BJ (cell line): ENCODE measurements around the gene CCDC187. TPM values are rescaled to one million over a fixed set of nuclear protein-coding genes. Genes with fewer than 3 reads are reported as not detected.

ENCODE experiments used
- CTCF ChIA-PET: fragments of 350-600 bp; formaldehyde crosslinking; extraction: SDS; loops from one replicate; lab custom pipeline; 2021; ENCODE audit warnings: antibody characterized with exemption, inconsistent platforms; lab: Yijun Ruan, JAX
- POLR2A ChIA-PET: fragments of 300-600 bp; sonication (Branson Sonifier 250); formaldehyde crosslinking; extraction: SDS; loops from one replicate; lab custom pipeline; 2021; ENCODE audit warnings: antibody characterized with exemption; lab: Charles Lee
- DNase-seq: peaks from one replicate; pipeline ENCODE4 v3.0.0-alpha.2; 2011; ENCODE audit warnings: low read depth
- H3K27me3 ChIP-seq: 2 replicates; pipeline ENCODE4 v1.6.0; 2011; ENCODE audit warnings: low read length; ENCODE audit not compliant: control insufficient read depth, insufficient read depth
- H3K36me3 ChIP-seq: 2 replicates; pipeline ENCODE4 v1.5.1; 2011; ENCODE audit warnings: low read length; ENCODE audit not compliant: control insufficient read depth, insufficient read depth
- H3K4me3 ChIP-seq: 2 replicates; pipeline ENCODE4 v1.5.1; 2011; ENCODE audit warnings: low read depth, mild to moderate bottlenecking, control low read depth, low read length
- CTCF ChIP-seq: IDR thresholded peaks from 2 replicates; pipeline ENCODE4 v1.5.1; 2011; ENCODE audit warnings: low read depth, mild to moderate bottlenecking, control low read depth, inconsistent platforms, low read length, moderate library complexity; ENCODE audit not compliant: insufficient read depth
- polyA plus RNA-seq: library from polyadenylated mRNA; depleted of rRNA; stranded (reverse); fragments of >200 nt; gene quantifications from 2 replicates; pipeline ENCODE4 v1.2.3, GENCODE V29; 2011

The CCDC187 gene
- polyA plus RNA-seq, 1 experiment = not detected

- no peaks in the 10 kb centered on the region for H3K36me3 ChIP-seq
- H3K4me3 ChIP-seq = no peak overlapping the region
- DNase-seq = no peak
- POLR2A ChIA-PET = no interaction called here
- CTCF ChIA-PET = no interaction called here
- H3K27me3 ChIP-seq = peaks cover 30% of the 10 kb centered on the region
- TF ChIP-seq CTCF = no peak
Observed at GRCh38 chr9:136252846-136253245, 51.0 kb downstream of the CCDC187 start.

DNA sequence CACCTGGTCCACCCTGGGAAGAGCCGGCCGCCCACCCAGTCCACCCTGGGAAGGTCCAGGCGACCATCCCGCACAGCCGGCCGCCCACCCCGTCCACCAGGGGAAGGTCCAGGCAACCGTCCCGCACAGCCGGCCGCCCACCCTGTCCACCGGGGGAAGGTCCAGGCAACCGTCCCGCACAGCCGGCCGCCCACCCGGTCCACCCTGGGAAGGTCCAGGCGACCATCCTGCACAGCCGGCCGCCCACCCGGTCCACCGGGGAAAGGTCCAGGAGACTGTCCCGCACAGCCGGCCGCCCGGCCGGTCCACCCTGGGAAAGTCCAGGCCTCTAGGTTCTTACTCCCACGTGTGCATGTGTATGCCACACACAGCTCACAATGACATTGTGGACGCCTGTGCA is 51.6 kb downstream of the CCDC187 start:
- TF ChIP-seq CTCF = no peak
- POLR2A ChIA-PET = no interaction called here

GRCh38 chr9:136251264-136252115 is 52.4 kb downstream of the CCDC187 start:
- no peak overlapping the region for H3K4me3 ChIP-seq
- H3K36me3 ChIP-seq = no peaks in the 10 kb centered on the region
- POLR2A ChIA-PET = no interaction called here
- no peak for TF ChIP-seq CTCF
- CTCF ChIA-PET = interaction anchor here (1.2 kb wide), 1 partner anchor 29 kb away, joined by 3 read pairs; no protein-coding TSS in a partner anchor
- peaks cover 33% of the 10 kb centered on the region for H3K27me3 ChIP-seq
- DNase-seq = no peak

More for the DNA sequence above, 51.6 kb downstream of the CCDC187 start:
- DNase-seq = no peak
- CTCF ChIA-PET = no interaction called here
- peaks cover 30% of the 10 kb centered on the region for H3K27me3 ChIP-seq
- H3K36me3 ChIP-seq = no peaks in the 10 kb centered on the region
- no peak overlapping the region for H3K4me3 ChIP-seq

- DNase-seq = no peak
- TF ChIP-seq CTCF = no peak
- ChIA-PET CTCF (interaction anchor here (1.2 kb wide), 1 partner anchor 30 kb away, joined by 3 read pairs; no protein-coding TSS in a partner anchor), POLR2A (no interaction called here)
- Histone ChIP-seq H3K4me3 (no peak overlapping the region), H3K27me3 (peaks cover 33% of the 10 kb centered on the region), H3K36me3 (no peaks in the 10 kb centered on the region)
Observed at GRCh38 chr9:136250676-136251075, 53.2 kb downstream of the CCDC187 start.

DNA sequence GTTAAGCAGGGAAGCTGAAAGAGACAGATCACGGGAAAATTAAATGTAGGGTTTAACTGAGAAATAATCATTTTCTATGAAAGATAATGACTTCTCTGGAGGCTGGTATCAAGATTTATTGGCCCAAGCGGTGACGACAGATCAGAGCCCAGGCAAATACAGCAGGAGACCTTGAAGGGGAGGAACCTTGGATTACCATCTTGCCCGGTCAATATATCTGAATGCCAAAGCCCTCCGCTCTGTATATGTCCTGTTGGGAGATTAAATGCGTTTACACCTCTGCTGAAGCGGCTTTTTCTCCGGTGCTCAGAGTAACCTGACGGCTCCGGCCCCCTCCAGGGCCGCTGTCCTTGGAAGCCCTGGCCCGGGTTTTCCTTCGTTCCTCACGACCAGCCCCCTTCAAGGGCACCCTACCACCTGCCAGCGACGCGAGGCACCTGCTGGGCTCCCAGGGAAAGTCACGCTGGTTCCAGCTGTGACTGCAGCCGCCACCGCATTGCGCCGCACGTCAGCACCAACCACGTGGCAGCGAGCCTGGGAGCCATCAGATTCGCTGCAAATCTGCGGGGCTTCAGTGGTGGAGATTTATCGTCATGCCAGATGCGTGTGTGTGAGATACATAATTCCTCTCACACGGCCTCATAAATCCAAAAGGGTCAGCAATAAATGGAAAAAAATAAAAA is 53.9 kb downstream of the CCDC187 start:
- TF ChIP-seq CTCF = no peak
- DNase-seq = no peak
- Histone ChIP-seq H3K36me3 (no peaks in the 10 kb centered on the region), H3K4me3 (no peak overlapping the region), H3K27me3 (peaks cover 33% of the 10 kb centered on the region)
- ChIA-PET CTCF (interaction anchor here (1.2 kb wide), 1 partner anchor 31 kb away, joined by 3 read pairs; no protein-coding TSS in a partner anchor), POLR2A (no interaction called here)
